ENCODE results near the gene ZFPM1. TPM values are rescaled to one million over a fixed set of nuclear protein-coding genes. Genes with fewer than 3 reads are reported as not detected.

The ZFPM1 gene
- total RNA-seq, 3 donors from 2014 or later (not counting 1 experiment from before 2014, with no cell fraction given): 56.3 to 71.0 (median 64.6) TPM

DNA sequence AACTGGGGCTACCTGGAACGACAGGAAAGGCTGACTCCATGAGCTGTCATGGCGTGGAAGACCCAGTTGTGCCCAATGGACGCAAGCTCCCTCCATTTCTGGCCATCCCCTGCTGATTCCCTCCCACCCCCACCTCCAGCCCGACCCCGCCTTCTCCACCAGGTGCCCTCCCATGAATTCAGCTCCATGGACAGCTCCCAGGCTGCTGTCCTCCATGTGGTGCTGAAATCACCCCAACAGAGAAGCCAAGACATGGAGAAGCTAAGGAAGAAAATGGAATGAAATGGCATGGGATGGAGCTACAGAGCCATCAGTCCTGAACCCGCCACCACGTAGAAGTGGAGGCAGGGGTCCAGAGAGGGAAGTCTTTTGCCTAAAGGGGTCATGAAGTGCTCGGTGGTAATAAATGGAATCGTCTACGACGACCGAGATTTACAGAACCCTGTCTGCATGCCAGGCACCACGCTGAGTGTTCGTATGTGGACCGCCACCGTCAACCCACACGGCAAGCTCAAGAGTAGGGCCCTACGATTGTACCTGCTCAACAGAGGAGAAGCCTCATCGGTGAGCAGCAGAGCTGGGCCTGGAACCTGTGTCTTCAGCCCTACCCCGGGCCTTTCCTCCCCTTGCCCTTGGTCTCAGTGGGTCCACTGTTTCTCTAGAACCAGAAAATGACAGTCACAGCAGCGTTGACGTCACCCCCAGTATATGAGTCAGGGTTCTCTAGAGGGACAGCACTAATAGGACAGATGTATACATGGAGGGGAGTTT lies 107.8 kb downstream of the ZFPM1 start:
- no peak overlapping the region for H3K4me3 ChIP-seq (ENCODE audit: low read length)
- no peaks in the 10 kb centered on the region for H3K27me3 Mint-ChIP-seq (ENCODE audit: low read depth in 2 of 2)
- no peaks in the 10 kb centered on the region for H3K36me3 Mint-ChIP-seq
- no peak overlapping the region for H3K4me3 Mint-ChIP-seq
- intact Hi-C loops (cut with micrococcal nuclease): no loop called here
- no peak overlapping the region for H3K27ac ChIP-seq (ENCODE audit: low read length)
- peaks cover 20% of the 10 kb centered on the region for H3K4me1 ChIP-seq (ENCODE audit: control insufficient read depth, insufficient read depth, low read length)
- WGBS (ENCODE audit: insufficient coverage): 76% methylated on average over 22 of the region's 22 CpGs
- H3K27ac Mint-ChIP-seq: no peak overlapping the region
- TF ChIP-seq, protein P1, sequence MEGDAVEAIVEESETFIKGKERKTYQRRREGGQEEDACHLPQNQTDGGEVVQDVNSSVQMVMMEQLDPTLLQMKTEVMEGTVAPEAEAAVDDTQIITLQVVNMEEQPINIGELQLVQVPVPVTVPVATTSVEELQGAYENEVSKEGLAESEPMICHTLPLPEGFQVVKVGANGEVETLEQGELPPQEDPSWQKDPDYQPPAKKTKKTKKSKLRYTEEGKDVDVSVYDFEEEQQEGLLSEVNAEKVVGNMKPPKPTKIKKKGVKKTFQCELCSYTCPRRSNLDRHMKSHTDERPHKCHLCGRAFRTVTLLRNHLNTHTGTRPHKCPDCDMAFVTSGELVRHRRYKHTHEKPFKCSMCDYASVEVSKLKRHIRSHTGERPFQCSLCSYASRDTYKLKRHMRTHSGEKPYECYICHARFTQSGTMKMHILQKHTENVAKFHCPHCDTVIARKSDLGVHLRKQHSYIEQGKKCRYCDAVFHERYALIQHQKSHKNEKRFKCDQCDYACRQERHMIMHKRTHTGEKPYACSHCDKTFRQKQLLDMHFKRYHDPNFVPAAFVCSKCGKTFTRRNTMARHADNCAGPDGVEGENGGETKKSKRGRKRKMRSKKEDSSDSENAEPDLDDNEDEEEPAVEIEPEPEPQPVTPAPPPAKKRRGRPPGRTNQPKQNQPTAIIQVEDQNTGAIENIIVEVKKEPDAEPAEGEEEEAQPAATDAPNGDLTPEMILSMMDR (IDR thresholded peaks at IDR 0.05): no peak
- DNase-seq (peak in 1 of 2 donors; percentile 28), ATAC-seq (no peak)
- H3K36me3 ChIP-seq (ENCODE audit: control insufficient read depth, insufficient read depth, low read length): no peaks in the 10 kb centered on the region
- no peaks in the 10 kb centered on the region for H3K9me3 ChIP-seq (ENCODE audit: control insufficient read depth, insufficient read depth, low read length)
- H3K4me1 Mint-ChIP-seq: peaks cover 5 to 26% of the 10 kb centered on the region in 2 donors
- H3K9me3 Mint-ChIP-seq: no peaks in the 10 kb centered on the region
- H3K27me3 ChIP-seq (ENCODE audit: control insufficient read depth, insufficient read depth, low read length): no peaks in the 10 kb centered on the region

DNA sequence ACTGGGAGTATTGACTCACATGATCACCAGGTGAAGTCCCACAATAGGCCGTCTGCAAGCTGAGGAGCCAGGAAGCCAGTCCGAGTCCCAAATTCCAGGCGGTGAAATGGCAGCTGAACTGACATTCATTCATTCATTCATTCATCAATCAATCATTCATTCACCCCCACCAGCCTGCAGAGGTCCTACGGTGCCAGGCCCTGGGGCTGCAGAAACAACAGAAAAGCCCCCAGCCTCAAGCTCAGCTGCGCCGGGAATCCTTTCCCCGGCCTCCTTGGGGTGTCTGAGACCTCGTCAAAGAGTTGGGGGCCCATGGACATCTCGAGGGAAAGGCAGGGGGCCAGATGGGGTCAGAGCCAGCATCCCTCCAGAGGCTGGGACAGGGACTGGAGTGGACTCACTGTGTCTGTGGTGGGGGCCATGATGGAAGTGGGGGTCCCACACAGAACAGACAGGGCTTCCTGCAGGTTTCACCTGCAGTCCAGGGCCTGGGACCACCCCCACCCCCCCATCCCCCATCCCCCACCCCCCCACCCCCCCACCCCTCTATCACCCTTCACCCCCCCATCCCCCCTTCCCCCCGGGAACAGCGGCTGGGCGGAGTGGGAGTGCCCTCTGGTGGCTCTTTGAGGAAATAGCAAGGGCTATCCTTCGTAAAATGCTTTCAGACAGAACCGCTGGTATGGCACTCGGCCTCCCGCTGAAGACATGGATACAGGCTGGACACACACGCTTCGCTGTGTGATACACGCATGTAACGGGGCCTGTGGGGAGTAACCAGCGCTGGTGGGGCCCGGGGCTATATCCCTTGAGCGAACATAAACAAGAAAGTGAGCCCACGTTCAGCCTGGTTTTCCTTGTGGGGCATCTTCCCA lies 108.6 kb downstream of the ZFPM1 start:
- intact Hi-C loops (cut with micrococcal nuclease): loop anchor here (2.0 kb wide), 1 partner anchor 119 kb away; no protein-coding TSS in a partner anchor
- H3K4me3 Mint-ChIP-seq: no peak overlapping the region
- H3K27ac ChIP-seq (ENCODE audit: low read length): no peak overlapping the region
- DNase-seq (peak; percentile 43 to 78), ATAC-seq (peak; percentile 76 to 89 (median 87))
- H3K9me3 Mint-ChIP-seq: no peaks in the 10 kb centered on the region
- H3K4me1 Mint-ChIP-seq: peaks cover 5 to 19% of the 10 kb centered on the region in 2 donors
- TF ChIP-seq, protein P1 (IDR thresholded peaks at IDR 0.05): peak; percentile 60
- H3K4me3 ChIP-seq (ENCODE audit: low read length): no peak overlapping the region
- WGBS (ENCODE audit: insufficient coverage): 36% methylated on average over 22 of the region's 24 CpGs
- no peaks in the 10 kb centered on the region for H3K9me3 ChIP-seq (ENCODE audit: control insufficient read depth, insufficient read depth, low read length)
- H3K27me3 Mint-ChIP-seq (ENCODE audit: low read depth in 2 of 2): no peaks in the 10 kb centered on the region
- H3K36me3 ChIP-seq (ENCODE audit: control insufficient read depth, insufficient read depth, low read length): no peaks in the 10 kb centered on the region
- no peaks in the 10 kb centered on the region for H3K36me3 Mint-ChIP-seq
- no peak overlapping the region for H3K27ac Mint-ChIP-seq
- H3K4me1 ChIP-seq (ENCODE audit: control insufficient read depth, insufficient read depth, low read length): peaks cover 20% of the 10 kb centered on the region
- H3K27me3 ChIP-seq (ENCODE audit: control insufficient read depth, insufficient read depth, low read length): no peaks in the 10 kb centered on the region

DNA sequence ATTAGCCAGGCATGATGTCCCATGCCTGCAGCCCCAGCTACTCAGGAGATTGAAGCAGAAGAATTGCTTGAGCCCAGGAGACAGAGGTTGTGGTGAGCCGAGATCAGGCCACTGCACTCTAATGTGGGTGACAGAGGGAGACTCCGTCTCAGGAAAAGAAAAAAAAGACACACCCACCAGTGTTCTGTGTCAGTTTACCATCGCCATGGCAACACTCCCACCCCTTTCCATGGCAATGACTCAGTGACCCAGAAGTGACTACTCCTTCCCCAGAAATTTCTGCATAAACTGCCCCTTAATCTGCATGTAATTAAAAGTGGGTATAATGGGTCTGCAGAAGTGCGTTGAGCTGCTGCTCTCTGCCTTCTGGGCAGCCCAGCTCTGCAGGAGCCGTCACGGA lies 113.1 kb downstream of the ZFPM1 start:
- ATAC-seq (no peak), DNase-seq (no peak)
- no peaks in the 10 kb centered on the region for H3K27me3 Mint-ChIP-seq (ENCODE audit: low read depth in 2 of 2)
- TF ChIP-seq, protein P1 (IDR thresholded peaks at IDR 0.05): no peak
- H3K27ac ChIP-seq (ENCODE audit: low read length): no peak overlapping the region
- no peaks in the 10 kb centered on the region for H3K9me3 ChIP-seq (ENCODE audit: control insufficient read depth, insufficient read depth, low read length)
- H3K36me3 Mint-ChIP-seq: no peaks in the 10 kb centered on the region
- H3K4me3 Mint-ChIP-seq: no peak overlapping the region
- intact Hi-C loops (cut with micrococcal nuclease): no loop called here
- peaks cover 22% of the 10 kb centered on the region for H3K4me1 ChIP-seq (ENCODE audit: control insufficient read depth, insufficient read depth, low read length)
- H3K36me3 ChIP-seq (ENCODE audit: control insufficient read depth, insufficient read depth, low read length): no peaks in the 10 kb centered on the region
- no peak overlapping the region for H3K4me3 ChIP-seq (ENCODE audit: low read length)
- no peak overlapping the region for H3K27ac Mint-ChIP-seq
- H3K9me3 Mint-ChIP-seq: no peaks in the 10 kb centered on the region
- 77% methylated on average over 5 of the region's 6 CpGs for WGBS (ENCODE audit: insufficient coverage)
- H3K4me1 Mint-ChIP-seq: peaks cover 16 to 17% of the 10 kb centered on the region in 2 donors
- H3K27me3 ChIP-seq (ENCODE audit: control insufficient read depth, insufficient read depth, low read length): no peaks in the 10 kb centered on the region

Measured in natural killer cell (primary cell).